HFF-Myc (cell line): ENCODE measurements around the gene XPR1.

Source experiments
- DNase-seq: peaks from one replicate; pipeline ENCODE4 v3.0.0-alpha.2; 2011; ENCODE audit warnings: low read depth; ENCODE audit errors: extremely low read depth
- H3K4me3 ChIP-seq: replicated peaks from 2 replicates; pipeline ENCODE4 v1.5.1; 2011; ENCODE audit warnings: low read depth, mild to moderate bottlenecking, control low read depth, low read length
- CTCF ChIP-seq: IDR thresholded peaks from 2 replicates; pipeline ENCODE4 v1.5.1; 2012; ENCODE audit warnings: mild to moderate bottlenecking, low read depth, low read length, control low read depth; ENCODE audit errors: missing control alignments

Gene XPR1

GRCh38 chr1:180603223-180603849 is 28.5 kb upstream of the XPR1 start:
- no peak for DNase-seq
- no peak for TF ChIP-seq CTCF
- H3K4me3 ChIP-seq: no peak overlapping the region

GRCh38 chr1:180603850-180604226 is 28.0 kb upstream of the XPR1 start:
- no peak for TF ChIP-seq CTCF
- H3K4me3 ChIP-seq: no peak overlapping the region
- DNase-seq: no peak

GRCh38 chr1:180606155-180606554 is 25.7 kb upstream of the XPR1 start:
- H3K4me3 ChIP-seq: no peak overlapping the region
- DNase-seq: no peak
- no peak for TF ChIP-seq CTCF

GRCh38 chr1:180609643-180610555 is 21.9 kb upstream of the XPR1 start:
- no peak for TF ChIP-seq CTCF
- no peak overlapping the region for H3K4me3 ChIP-seq
- DNase-seq: no peak

- no peak for TF ChIP-seq CTCF
- H3K4me3 ChIP-seq: no peak overlapping the region
- DNase-seq: no peak
These were observed 21.2 kb upstream of the XPR1 start for GRCh38 chr1:180610556-180611015.

GRCh38 chr1:180611016-180611930 is 20.5 kb upstream of the XPR1 start:
- no peak for DNase-seq
- H3K4me3 ChIP-seq: no peak overlapping the region
- TF ChIP-seq CTCF: no peak
